Measurements from ENCODE around the gene UBE2E1.

DNA sequence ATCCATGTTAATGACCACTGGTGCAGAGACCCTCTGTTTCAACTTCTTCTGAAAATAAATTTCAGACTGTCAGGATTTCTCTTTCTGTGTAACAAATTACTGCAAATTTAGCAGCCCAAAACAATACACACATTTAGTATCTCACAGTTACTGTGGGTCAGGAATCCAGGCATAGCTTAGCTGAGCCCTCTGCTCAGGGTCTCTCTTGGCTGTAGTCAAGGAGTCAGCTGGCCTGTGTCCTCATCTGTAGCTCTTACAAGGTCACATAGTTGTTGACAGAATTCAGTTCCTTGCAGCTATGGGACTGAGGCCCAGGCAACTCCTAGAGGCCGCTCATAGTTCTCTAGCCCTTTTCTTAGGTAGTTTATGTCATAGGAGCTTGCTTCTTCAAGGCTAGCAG, 59.2 kb downstream of the UBE2E1 start:
- TF ChIP-seq, protein P1, sequence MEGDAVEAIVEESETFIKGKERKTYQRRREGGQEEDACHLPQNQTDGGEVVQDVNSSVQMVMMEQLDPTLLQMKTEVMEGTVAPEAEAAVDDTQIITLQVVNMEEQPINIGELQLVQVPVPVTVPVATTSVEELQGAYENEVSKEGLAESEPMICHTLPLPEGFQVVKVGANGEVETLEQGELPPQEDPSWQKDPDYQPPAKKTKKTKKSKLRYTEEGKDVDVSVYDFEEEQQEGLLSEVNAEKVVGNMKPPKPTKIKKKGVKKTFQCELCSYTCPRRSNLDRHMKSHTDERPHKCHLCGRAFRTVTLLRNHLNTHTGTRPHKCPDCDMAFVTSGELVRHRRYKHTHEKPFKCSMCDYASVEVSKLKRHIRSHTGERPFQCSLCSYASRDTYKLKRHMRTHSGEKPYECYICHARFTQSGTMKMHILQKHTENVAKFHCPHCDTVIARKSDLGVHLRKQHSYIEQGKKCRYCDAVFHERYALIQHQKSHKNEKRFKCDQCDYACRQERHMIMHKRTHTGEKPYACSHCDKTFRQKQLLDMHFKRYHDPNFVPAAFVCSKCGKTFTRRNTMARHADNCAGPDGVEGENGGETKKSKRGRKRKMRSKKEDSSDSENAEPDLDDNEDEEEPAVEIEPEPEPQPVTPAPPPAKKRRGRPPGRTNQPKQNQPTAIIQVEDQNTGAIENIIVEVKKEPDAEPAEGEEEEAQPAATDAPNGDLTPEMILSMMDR (conservative IDR thresholded peaks at IDR 0.05 in 1 of 2, IDR thresholded peaks at IDR 0.05 in 1 of 2; ENCODE audit: low read depth in 1 of 2, low read length in 2 of 2) = no peak
- no peak for TF ChIP-seq EZH2 (IDR thresholded peaks at IDR 0.05; ENCODE audit: low read length, missing control alignments)

All from fibroblast of lung (primary cell).